H1 (cell line): Measurements from ENCODE around the gene SERPINH1. TPM values are rescaled to one million over a fixed set of nuclear protein-coding genes. Genes with fewer than 3 reads are reported as not detected.

Experiments
- CTCF ChIA-PET: fragments of 300-600 bp; sonication (Branson Sonifier 250); formaldehyde crosslinking; loops from one replicate; lab custom pipeline; 2021; ENCODE audit not compliant: partially characterized antibody; lab: Charles Lee
- POLR2A ChIA-PET: fragments of 300-600 bp; sonication (Branson Sonifier 250); formaldehyde crosslinking; loops from one replicate; lab custom pipeline; 2021; ENCODE audit warnings: inconsistent platforms; ENCODE audit not compliant: partially characterized antibody; lab: Charles Lee
- DNase-seq, 2 experiments: peaks; one replicate each; pipeline versions ENCODE4 v3.0.0 to v3.0.0-alpha.2; 2010 to 2022; ENCODE audit warnings: low spot score in 2 of 2, low read depth in 1 of 2, mixed read lengths in 1 of 2
- FAIRE-seq: peaks from 2 replicates; lab custom pipeline; 2011; peaks lifted over from hg19 to GRCh38; lab: Jason Lieb, UNC
- H2AFZ ChIP-seq: 2 replicates; pipeline ENCODE4 v1.8.1; 2012; ENCODE audit warnings: low read length, inconsistent platforms
- H2AK5ac ChIP-seq: 2 replicates; pipeline ENCODE4 v1.6.1; 2013; ENCODE audit warnings: low read depth, low read length
- H2BK120ac ChIP-seq: replicated peaks from 2 replicates; pipeline ENCODE3; 2013; ENCODE audit warnings: low read depth, low read length, inconsistent platforms
- H2BK12ac ChIP-seq: 2 replicates; pipeline ENCODE4 v1.6.1; 2013; ENCODE audit warnings: low read depth, low read length
- H2BK15ac ChIP-seq: 2 replicates; pipeline ENCODE4 v1.6.1; 2013; ENCODE audit warnings: low read length
- H2BK20ac ChIP-seq: 2 replicates; pipeline ENCODE4 v1.6.1; 2013; ENCODE audit warnings: low read length
- H2BK5ac ChIP-seq: 2 replicates; pipeline ENCODE4 v1.6.1; 2013; ENCODE audit warnings: low read depth, low read length
- H3K14ac ChIP-seq: 2 replicates; pipeline ENCODE4 v1.6.1; 2013; ENCODE audit warnings: inconsistent platforms; ENCODE audit not compliant: insufficient read length
- H3K18ac ChIP-seq: 2 replicates; pipeline ENCODE4 v1.6.1; 2013; ENCODE audit warnings: low read length; ENCODE audit errors: extremely low read depth
- H3K23ac ChIP-seq: 2 replicates; pipeline ENCODE4 v1.6.1; 2013; ENCODE audit warnings: inconsistent platforms; ENCODE audit not compliant: insufficient read length
- H3K23me2 ChIP-seq: 2 replicates; pipeline ENCODE4 v1.6.1; 2013; ENCODE audit warnings: low read depth, low read length
- H3K27ac ChIP-seq: 2 replicates; pipeline ENCODE4 v1.6.1; 2011; ENCODE audit warnings: low read depth, low read length, inconsistent platforms
- H3K27me3 ChIP-seq, 4 experiments: replicated peaks in 1 of 4; 1 replicate in 1 of 4; 2 replicates in 3 of 4; pipeline versions ENCODE4 v1.6.1 to v1.8.1; 2011 to 2013; ENCODE audit warnings: low read length in 3 of 4, mild to moderate bottlenecking in 3 of 4, inconsistent platforms in 2 of 4, mixed read lengths in 2 of 4, moderate library complexity in 1 of 4; ENCODE audit not compliant: control insufficient read depth in 3 of 4, insufficient read depth in 3 of 4; ENCODE audit errors: extremely low read depth in 1 of 4
- H3K36me3 ChIP-seq, 4 experiments: 2 replicates each; pipeline versions ENCODE4 v1.6.1 to v1.8.1; 2011 to 2013; ENCODE audit warnings: mild to moderate bottlenecking in 4 of 4, low read length in 3 of 4, moderate library complexity in 2 of 4, control low read depth in 1 of 4, inconsistent platforms in 1 of 4; ENCODE audit not compliant: insufficient read depth in 4 of 4, control insufficient read depth in 2 of 4
- H3K4ac ChIP-seq: replicated peaks from 2 replicates; pipeline ENCODE3; 2013; ENCODE audit warnings: low read length, low read depth, mixed read lengths, inconsistent platforms; ENCODE audit not compliant: insufficient read length
- H3K4me1 ChIP-seq, 4 experiments: replicated peaks in 1 of 4; 1 replicate in 1 of 4; 2 replicates in 3 of 4; pipeline versions ENCODE4 v1.6.1 to v1.8.1; 2011 to 2013; ENCODE audit warnings: low read length in 3 of 4, inconsistent platforms in 2 of 4, mixed read lengths in 1 of 4; ENCODE audit not compliant: insufficient read depth in 4 of 4, control insufficient read depth in 3 of 4
- H3K4me2 ChIP-seq, 2 experiments: 2 replicates each; pipeline versions ENCODE4 v1.6.1 to v1.8.1; 2011 to 2013; ENCODE audit warnings: low read depth in 2 of 2, low read length in 2 of 2, control low read depth in 1 of 2, inconsistent platforms in 1 of 2, mild to moderate bottlenecking in 1 of 2; ENCODE audit not compliant: insufficient read depth in 1 of 2
- H3K4me3 ChIP-seq, 4 experiments: fragments of 200-600, 300-600 bp in 1 of 4; sonication (generic), shearing (Covaris generic), sonication (Bioruptor Twin) in 1 of 4; 2 replicates each; pipeline versions ENCODE4 v1.5.1 to v1.8.1; 2011 to 2016; ENCODE audit warnings: low read length in 4 of 4, low read depth in 3 of 4, control low read depth in 2 of 4, inconsistent platforms in 2 of 4, mild to moderate bottlenecking in 2 of 4, mixed read lengths in 1 of 4, moderate library complexity in 1 of 4; ENCODE audit not compliant: insufficient read depth in 2 of 4; ENCODE audit errors: extremely low read depth in 1 of 4
- H3K56ac ChIP-seq: replicated peaks from 2 replicates; pipeline ENCODE3; 2013; ENCODE audit warnings: low read depth, mild to moderate bottlenecking, mixed read lengths, low read length, inconsistent platforms; ENCODE audit not compliant: insufficient read length
- H3K79me1 ChIP-seq: 2 replicates; pipeline ENCODE4 v1.6.1; 2013; ENCODE audit warnings: low read depth, low read length, control low read depth
- H3K79me2 ChIP-seq, 2 experiments: 2 replicates each; pipeline versions ENCODE4 v1.6.1 to v1.8.1; 2012 to 2013; ENCODE audit warnings: low read length in 2 of 2, mild to moderate bottlenecking in 2 of 2, inconsistent platforms in 1 of 2; ENCODE audit not compliant: insufficient read depth in 2 of 2, control insufficient read depth in 1 of 2
- H3K9ac ChIP-seq, 4 experiments: replicated peaks in 1 of 4; 1 replicate in 1 of 4; 2 replicates in 3 of 4; pipeline versions ENCODE4 v1.6.1 to v1.8.1; 2011 to 2013; ENCODE audit warnings: low read depth in 3 of 4, low read length in 3 of 4, control low read depth in 2 of 4, mild to moderate bottlenecking in 2 of 4, moderate library complexity in 2 of 4, inconsistent platforms in 1 of 4; ENCODE audit errors: extremely low read depth in 1 of 4
- H3K9me3 ChIP-seq, 2 experiments: 2 replicates each; pipeline versions ENCODE4 v1.6.1 to v1.8.1; 2012 to 2013; ENCODE audit warnings: mild to moderate bottlenecking in 2 of 2, moderate library complexity in 2 of 2, control low read depth in 1 of 2, inconsistent platforms in 1 of 2, low read depth in 1 of 2, low read length in 1 of 2, mixed read lengths in 1 of 2; ENCODE audit not compliant: insufficient read depth in 2 of 2
- H4K20me1 ChIP-seq, 2 experiments: replicated peaks in 1 of 2; 2 replicates each; pipeline versions ENCODE3 to v1.8.1; 2011 to 2013; ENCODE audit warnings: inconsistent platforms in 2 of 2, low read length in 2 of 2, mild to moderate bottlenecking in 1 of 2; ENCODE audit not compliant: insufficient read depth in 2 of 2, control insufficient read depth in 1 of 2
- H4K5ac ChIP-seq: 2 replicates; pipeline ENCODE4 v1.6.1; 2013; ENCODE audit warnings: low read length, low read depth, mixed read lengths, inconsistent platforms; ENCODE audit not compliant: insufficient read length
- H4K8ac ChIP-seq: 2 replicates; pipeline ENCODE4 v1.8.0; 2013; ENCODE audit warnings: mild to moderate bottlenecking, moderate library complexity, low read length, inconsistent platforms; ENCODE audit not compliant: insufficient read depth; ENCODE audit errors: extremely low read depth
- H4K91ac ChIP-seq: replicated peaks from 2 replicates; pipeline ENCODE3; 2013; ENCODE audit warnings: low read length, mixed read lengths, inconsistent platforms; ENCODE audit not compliant: insufficient read length
- ATF3 ChIP-seq: IDR thresholded peaks from 2 replicates; pipeline ENCODE4 v1.6.1; 2011; ENCODE audit warnings: low read depth, mild to moderate bottlenecking, low read length; ENCODE audit not compliant: insufficient read depth
- BCL11A ChIP-seq, 2 experiments: IDR thresholded peaks; one replicate each; pipeline ENCODE4 v1.6.1; 2011; ENCODE audit warnings: low read depth in 2 of 2, low read length in 2 of 2, mild to moderate bottlenecking in 2 of 2
- MAX ChIP-seq: IDR thresholded peaks from 2 replicates; pipeline ENCODE4 v1.6.1; 2012; ENCODE audit warnings: inconsistent platforms
- POLR2AphosphoS5 ChIP-seq: IDR thresholded peaks from 2 replicates; pipeline ENCODE4 v1.6.1; 2011; ENCODE audit warnings: low read depth, low read length
- SAP30 ChIP-seq: fragments of 300-600 bp; sonication (generic); IDR thresholded peaks from 2 replicates; pipeline ENCODE4 v1.7.1; 2012; ENCODE audit warnings: low read length, moderate library complexity, mild to moderate bottlenecking, inconsistent platforms; ENCODE audit not compliant: insufficient read depth, insufficient replicate concordance
- SIN3A ChIP-seq, 2 experiments: IDR thresholded peaks in 1 of 2; conservative IDR thresholded peaks in 1 of 2; 2 replicates each; pipeline ENCODE4 v1.6.1; 2011 to 2012; ENCODE audit warnings: low read length in 2 of 2, improper control_type of control experiment in 1 of 2, low read depth in 1 of 2, mild to moderate bottlenecking in 1 of 2
- WGBS, 2 experiments: shearing (Covaris generic) in 1 of 2; methylation state at CpG; one replicate each; pipeline versions ENCODE4 v1.1.6 to v1.1.7; 2013 to 2015; ENCODE audit warnings: low lambda C conversion rate in 2 of 2, mixed read lengths in 2 of 2, inconsistent platforms in 1 of 2, low coverage in 1 of 2, missing lambda C conversion rate in 1 of 2; ENCODE audit not compliant: insufficient replicate concordance in 2 of 2, insufficient coverage in 1 of 2, insufficient read length in 1 of 2; ENCODE audit errors: extremely low coverage in 1 of 2, missing lambda C conversion rate in 1 of 2; 5-methylcytosine and 5-hydroxymethylcytosine counted together
- polyA plus RNA-seq, 7 experiments: library from polyadenylated mRNA; depleted of rRNA in 3 of 7; stranded (reverse) in 5 of 7; unstranded in 2 of 7; fragments of >200 nt in 5 of 7; fragments of 200-250 nt in 2 of 7; gene quantifications; 1 replicate in 5 of 7; 2 replicates in 1 of 7; 4 replicates in 1 of 7; pipeline versions ENCODE4 v1.2.1 to v1.2.3, GENCODE V29; 2011 to 2013; ENCODE audit warnings: missing spikeins in 2 of 7, mixed read lengths in 2 of 7
- total RNA-seq: library from RNA; stranded (reverse); fragmentation: NEBNext Ultra II Directional; extraction: Animal tissue kit (Norgen Biotek cat#: 25700); gene quantifications from 2 replicates; pipeline ENCODE4 v1.2.1, GENCODE V29; 2021

The SERPINH1 gene
- total and polyA plus RNA-seq, 2 of the 8 experiments (the other 6 are each of a cell fraction or from before 2014, with no cell fraction given): 420 to 621 TPM

GRCh38 chr11:75565221-75565814, 3.3 kb downstream of the SERPINH1 start:
- H3K23me2 ChIP-seq: peaks cover 12% of the 10 kb centered on the region
- H3K4ac ChIP-seq: peak overlapping the region; percentile 50
- peak overlapping the region; percentile 8; the same call in 1 of the 2 replicates for H4K8ac ChIP-seq
- TF ChIP-seq MAX (no peak), BCL11A (IDR thresholded peaks at IDR 0.05; ENCODE audit: low read depth in 2 of 2, low read length in 2 of 2) (no peak), ATF3 (no peak), POLR2AphosphoS5 (peak; percentile 12), SIN3A (conservative IDR thresholded peaks at IDR 0.05 in 1 of 2, IDR thresholded peaks at IDR 0.05 in 1 of 2; ENCODE audit: low read depth in 1 of 2, low read length in 2 of 2) (peak in 1 of 2 experiments; percentile 75; a peak in 1 of 4 replicates), SAP30 (no peak)
- H2AK5ac ChIP-seq: no peak overlapping the region
- peak overlapping the region; percentile 87 for H2BK5ac ChIP-seq
- peaks cover 7 to 38% (median 24%) of the 10 kb centered on the region in 4 experiments for H3K4me1 ChIP-seq
- H3K9me3 ChIP-seq: no peaks in the 10 kb centered on the region
- H3K79me1 ChIP-seq: peaks cover 12% of the 10 kb centered on the region
- peaks cover 10 to 21% of the 10 kb centered on the region in 2 experiments for H4K20me1 ChIP-seq
- peaks cover 26 to 43% (median 38%) of the 10 kb centered on the region in 4 experiments for H3K36me3 ChIP-seq
- H2AFZ ChIP-seq: no peak overlapping the region
- no peak overlapping the region; a peak in 1 of 7 replicates for H3K9ac ChIP-seq
- H4K5ac ChIP-seq: no peak overlapping the region
- H2BK15ac ChIP-seq: peak overlapping the region; percentile 0; the same call in 1 of the 2 replicates
- FAIRE-seq (no peak), DNase-seq (no peak)
- H2BK12ac ChIP-seq: no peak overlapping the region
- H3K18ac ChIP-seq: peak overlapping the region; percentile 83; the same call in 1 of the 2 replicates
- no peak overlapping the region for H3K56ac ChIP-seq
- H2BK120ac ChIP-seq: no peak overlapping the region
- no peak overlapping the region for H3K14ac ChIP-seq
- POLR2A ChIA-PET: interaction anchor here (0.7 to 35.1 kb wide), 14 partner anchors 2 to 292 kb away, joined by 3 to 1120 read pairs (median 3); partner anchors contain the start of gene SERPINH1
- H3K27me3 ChIP-seq: no peaks in the 10 kb centered on the region
- H4K91ac ChIP-seq: peak overlapping the region; percentile 81
- CTCF ChIA-PET: interaction anchor here (1.0 to 17.4 kb wide), 12 partner anchors 6 to 140 kb away, joined by 3 to 344 read pairs (median 9); partner anchors contain the start of gene SERPINH1
- 55% methylated on average over 5 of the region's 5 CpGs; no CpG with 5 or more reads in 1 of the 2 experiments for WGBS, 2 experiments
- peak overlapping the region; percentile 66; the same call in 1 of the 2 replicates for H2BK20ac ChIP-seq
- H3K4me3 ChIP-seq: peak overlapping the region in 1 of 4 experiments; percentile 93; a peak in 3 of 8 replicates
- peak overlapping the region; percentile 69; the same call in 1 of the 2 replicates for H3K27ac ChIP-seq
- no peak overlapping the region for H3K23ac ChIP-seq
- peaks cover 11 to 68% of the 10 kb centered on the region in 2 experiments for H3K79me2 ChIP-seq
- peak overlapping the region; percentile 82 to 95 for H3K4me2 ChIP-seq
